Measurements from ENCODE around the gene SNX32. TPM values are rescaled to one million over a fixed set of nuclear protein-coding genes. Genes with fewer than 3 reads are reported as not detected.

SNX32 gene
- total and polyA plus RNA-seq, 11 donors, result 0.11 to 0.54 (median 0.37) TPM; not detected in 5

GRCh38 chr11:65868076-65868667 lies 34.4 kb downstream of the SNX32 start:
- DNase-seq (peak in 1 of 5 donors; percentile 49), ATAC-seq (no peak)
- peaks cover 0 to 75% (median 66%) of the 10 kb centered on the region in 9 donors for H3K36me3 ChIP-seq
- intact Hi-C loops (cut with DNase I), result loop anchor here in 1 of 10 donors (10.0 kb wide), 1 partner anchor 477 kb away; the partner anchor contains the start of genes B4GAT1 and BRMS1
- TF ChIP-seq, protein P1, sequence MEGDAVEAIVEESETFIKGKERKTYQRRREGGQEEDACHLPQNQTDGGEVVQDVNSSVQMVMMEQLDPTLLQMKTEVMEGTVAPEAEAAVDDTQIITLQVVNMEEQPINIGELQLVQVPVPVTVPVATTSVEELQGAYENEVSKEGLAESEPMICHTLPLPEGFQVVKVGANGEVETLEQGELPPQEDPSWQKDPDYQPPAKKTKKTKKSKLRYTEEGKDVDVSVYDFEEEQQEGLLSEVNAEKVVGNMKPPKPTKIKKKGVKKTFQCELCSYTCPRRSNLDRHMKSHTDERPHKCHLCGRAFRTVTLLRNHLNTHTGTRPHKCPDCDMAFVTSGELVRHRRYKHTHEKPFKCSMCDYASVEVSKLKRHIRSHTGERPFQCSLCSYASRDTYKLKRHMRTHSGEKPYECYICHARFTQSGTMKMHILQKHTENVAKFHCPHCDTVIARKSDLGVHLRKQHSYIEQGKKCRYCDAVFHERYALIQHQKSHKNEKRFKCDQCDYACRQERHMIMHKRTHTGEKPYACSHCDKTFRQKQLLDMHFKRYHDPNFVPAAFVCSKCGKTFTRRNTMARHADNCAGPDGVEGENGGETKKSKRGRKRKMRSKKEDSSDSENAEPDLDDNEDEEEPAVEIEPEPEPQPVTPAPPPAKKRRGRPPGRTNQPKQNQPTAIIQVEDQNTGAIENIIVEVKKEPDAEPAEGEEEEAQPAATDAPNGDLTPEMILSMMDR (IDR thresholded peaks at IDR 0.05), result no peak
- peak in 1 of 2 donors; percentile 10 for TF ChIP-seq POLR2A (IDR thresholded peaks at IDR 0.05)
- peak overlapping the region in 1 of 12 donors; percentile 20 for H3K27ac ChIP-seq
- no peak overlapping the region for H3K4me3 ChIP-seq
- no peaks in the 10 kb centered on the region for H3K27me3 ChIP-seq
- no peaks in the 10 kb centered on the region for H3K9me3 ChIP-seq
- WGBS, 4 donors, result 83 to 93% (median 88%) methylated on average over 14 to 19 of the region's 19 CpGs
- peaks cover 3 to 38% (median 19%) of the 10 kb centered on the region in 12 donors for H3K4me1 ChIP-seq

DNA sequence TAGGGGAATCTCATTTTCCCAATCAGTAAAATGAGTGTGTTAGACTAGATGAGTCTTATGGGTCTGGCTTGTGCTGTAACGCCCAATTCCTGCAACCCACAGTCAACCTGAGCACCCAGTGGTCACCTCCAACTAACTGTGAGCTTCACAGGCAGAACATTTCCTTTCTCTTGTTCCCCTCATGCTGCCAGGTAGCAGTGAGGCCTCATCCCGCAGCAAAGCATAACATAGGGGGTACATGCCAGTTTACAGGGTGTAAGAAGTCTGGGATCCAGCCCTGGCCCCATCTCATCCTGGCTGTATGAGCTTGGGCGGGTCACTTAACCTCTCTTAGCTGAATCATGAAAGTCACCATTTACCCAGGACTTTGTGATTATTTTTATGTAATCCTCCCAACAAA lies 35.1 kb downstream of the SNX32 start:
- H3K36me3 ChIP-seq, result peaks cover 0 to 68% (median 59%) of the 10 kb centered on the region in 9 donors
- DNase-seq, result peak in 1 of 5 donors; percentile 33

DNA sequence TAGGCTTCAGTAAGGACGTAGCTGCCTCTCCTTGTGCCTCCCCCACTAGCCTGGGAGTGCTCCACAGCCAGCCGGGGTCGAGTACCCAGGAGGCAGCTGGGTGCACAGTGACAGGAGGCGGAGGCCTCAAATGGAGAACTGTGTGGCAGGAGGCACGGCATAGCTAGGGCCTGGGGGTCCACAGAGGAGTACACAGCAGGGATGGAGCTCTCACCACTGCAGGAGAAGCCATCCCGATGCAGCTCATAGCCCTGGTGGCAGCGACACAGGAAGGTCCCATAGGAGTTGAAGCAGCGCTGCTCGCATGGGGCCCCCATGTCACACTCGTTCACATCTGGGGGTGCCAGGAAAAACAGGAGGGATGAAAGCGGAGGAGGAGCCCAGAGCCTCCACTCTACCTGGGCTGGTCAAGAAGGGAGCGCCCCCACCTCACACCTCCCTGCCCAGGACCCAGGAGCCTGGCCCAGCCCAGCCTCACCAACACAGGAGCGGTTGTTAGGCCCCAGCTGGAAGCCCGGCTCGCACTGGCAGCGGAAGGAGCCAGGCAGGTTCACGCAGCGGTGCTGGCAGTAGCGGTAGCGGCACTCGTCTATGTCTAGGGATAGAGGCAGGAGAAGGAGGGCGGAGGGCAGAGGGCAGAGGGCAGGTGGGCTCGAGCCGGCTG lies 36.0 kb downstream of the SNX32 start:
- no peak for TF ChIP-seq POLR2A (IDR thresholded peaks at IDR 0.05)
- Histone ChIP-seq H3K9me3 (no peaks in the 10 kb centered on the region), H3K4me1 (peaks cover 3 to 45% (median 22%) of the 10 kb centered on the region in 12 donors), H3K27ac (peak overlapping the region in 5 of 12 donors; percentile 34 to 98 (median 94)), H3K4me3 (no peak overlapping the region), H3K36me3 (peaks cover 0 to 59% (median 50%) of the 10 kb centered on the region in 9 donors), H3K27me3 (no peaks in the 10 kb centered on the region)
- intact Hi-C loops (cut with DNase I), result loop anchor here in 1 of 10 donors (10.0 kb wide), 1 partner anchor 475 kb away; the partner anchor contains the start of genes B4GAT1 and BRMS1
- DNase-seq (peak in 1 of 5 donors; percentile 49), ATAC-seq (no peak)
- whole genome bisulfite sequencing, 4 donors, result 77 to 86% (median 83%) methylated on average over 20 to 24 of the region's 24 CpGs

More for the DNA sequence above, 35.1 kb downstream of the SNX32 start:
- peaks cover 3 to 40% (median 20%) of the 10 kb centered on the region in 12 donors for H3K4me1 ChIP-seq
- H3K4me3 ChIP-seq, result no peak overlapping the region
- no peaks in the 10 kb centered on the region for H3K27me3 ChIP-seq
- H3K27ac ChIP-seq, result peak overlapping the region in 1 of 12 donors; percentile 22
- no peak for ATAC-seq
- TF ChIP-seq POLR2A (IDR thresholded peaks at IDR 0.05), result no peak
- TF ChIP-seq, protein P1 (IDR thresholded peaks at IDR 0.05), result no peak
- no peaks in the 10 kb centered on the region for H3K9me3 ChIP-seq
- intact Hi-C loops (cut with DNase I), result loop anchor here in 1 of 10 donors (10.0 kb wide), 1 partner anchor 476 kb away; the partner anchor contains the start of genes B4GAT1 and BRMS1
- 90 to 97% (median 93%) methylated on average over 3 of the region's 3 CpGs for WGBS, 4 donors

- ATAC-seq (no peak), DNase-seq (peak in 2 of 5 donors; percentile 32 to 35)
- intact Hi-C loops (cut with DNase I), result no loop called here
- H3K4me1 ChIP-seq, result peaks cover 3 to 45% (median 22%) of the 10 kb centered on the region in 12 donors
- H3K27ac ChIP-seq, result peak overlapping the region in 8 of 12 donors; percentile 75 to 99 (median 96)
- peak overlapping the region in 2 of 12 donors; percentile 28 to 81 for H3K4me3 ChIP-seq
- WGBS, 4 donors, result 65 to 83% (median 70%) methylated on average over 5 to 11 of the region's 11 CpGs
- no peaks in the 10 kb centered on the region for H3K9me3 ChIP-seq
- peaks cover 0 to 54% (median 45%) of the 10 kb centered on the region in 9 donors for H3K36me3 ChIP-seq
- TF ChIP-seq POLR2A (IDR thresholded peaks at IDR 0.05), result no peak
- TF ChIP-seq, protein P1 (IDR thresholded peaks at IDR 0.05), result no peak
- H3K27me3 ChIP-seq, result no peaks in the 10 kb centered on the region
Observed at GRCh38 chr11:65870307-65870658, 36.5 kb downstream of the SNX32 start.
